Measurements from ENCODE around the gene FKBP7. TPM values are rescaled to one million over a fixed set of nuclear protein-coding genes. Genes with fewer than 3 reads are reported as not detected.

Gene FKBP7
- total and polyA plus RNA-seq, 2 of the 8 experiments (the other 6 are each of a cell fraction or from before 2014, with no cell fraction given) = 3.6 to 7.0 TPM

DNA sequence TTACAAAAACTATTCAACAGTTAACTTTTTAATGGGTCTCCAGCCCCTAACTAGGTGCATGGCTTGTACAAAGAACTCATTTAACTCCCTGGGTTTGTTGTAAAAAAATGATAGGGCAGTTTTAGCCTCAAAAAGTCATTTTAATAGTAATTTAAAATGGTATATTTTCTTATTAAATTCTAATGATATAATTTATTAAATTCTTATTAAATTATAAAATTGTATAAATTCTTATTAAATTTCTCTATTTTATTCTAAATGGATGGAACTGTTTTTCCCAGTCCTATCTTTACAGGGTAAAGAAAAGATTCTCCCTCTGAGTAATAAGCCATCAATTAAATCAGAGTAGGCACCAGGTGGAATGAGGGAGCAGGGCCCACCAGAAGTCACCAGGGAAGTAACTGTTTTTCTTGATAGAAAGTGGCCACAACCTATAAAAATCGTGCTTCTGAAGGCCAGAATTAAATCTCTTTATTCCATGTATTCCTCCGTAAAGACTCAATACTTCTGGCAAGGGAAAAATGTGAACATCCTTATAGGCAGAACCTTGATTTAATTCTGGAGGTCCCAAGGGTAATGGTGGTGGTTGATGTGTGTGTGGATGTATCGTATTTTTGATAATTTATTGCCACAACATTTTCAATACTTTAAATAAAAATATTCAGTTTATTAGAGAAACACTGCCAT, 814 bp downstream of the FKBP7 start (continued):
- TF ChIP-seq, protein P1, sequence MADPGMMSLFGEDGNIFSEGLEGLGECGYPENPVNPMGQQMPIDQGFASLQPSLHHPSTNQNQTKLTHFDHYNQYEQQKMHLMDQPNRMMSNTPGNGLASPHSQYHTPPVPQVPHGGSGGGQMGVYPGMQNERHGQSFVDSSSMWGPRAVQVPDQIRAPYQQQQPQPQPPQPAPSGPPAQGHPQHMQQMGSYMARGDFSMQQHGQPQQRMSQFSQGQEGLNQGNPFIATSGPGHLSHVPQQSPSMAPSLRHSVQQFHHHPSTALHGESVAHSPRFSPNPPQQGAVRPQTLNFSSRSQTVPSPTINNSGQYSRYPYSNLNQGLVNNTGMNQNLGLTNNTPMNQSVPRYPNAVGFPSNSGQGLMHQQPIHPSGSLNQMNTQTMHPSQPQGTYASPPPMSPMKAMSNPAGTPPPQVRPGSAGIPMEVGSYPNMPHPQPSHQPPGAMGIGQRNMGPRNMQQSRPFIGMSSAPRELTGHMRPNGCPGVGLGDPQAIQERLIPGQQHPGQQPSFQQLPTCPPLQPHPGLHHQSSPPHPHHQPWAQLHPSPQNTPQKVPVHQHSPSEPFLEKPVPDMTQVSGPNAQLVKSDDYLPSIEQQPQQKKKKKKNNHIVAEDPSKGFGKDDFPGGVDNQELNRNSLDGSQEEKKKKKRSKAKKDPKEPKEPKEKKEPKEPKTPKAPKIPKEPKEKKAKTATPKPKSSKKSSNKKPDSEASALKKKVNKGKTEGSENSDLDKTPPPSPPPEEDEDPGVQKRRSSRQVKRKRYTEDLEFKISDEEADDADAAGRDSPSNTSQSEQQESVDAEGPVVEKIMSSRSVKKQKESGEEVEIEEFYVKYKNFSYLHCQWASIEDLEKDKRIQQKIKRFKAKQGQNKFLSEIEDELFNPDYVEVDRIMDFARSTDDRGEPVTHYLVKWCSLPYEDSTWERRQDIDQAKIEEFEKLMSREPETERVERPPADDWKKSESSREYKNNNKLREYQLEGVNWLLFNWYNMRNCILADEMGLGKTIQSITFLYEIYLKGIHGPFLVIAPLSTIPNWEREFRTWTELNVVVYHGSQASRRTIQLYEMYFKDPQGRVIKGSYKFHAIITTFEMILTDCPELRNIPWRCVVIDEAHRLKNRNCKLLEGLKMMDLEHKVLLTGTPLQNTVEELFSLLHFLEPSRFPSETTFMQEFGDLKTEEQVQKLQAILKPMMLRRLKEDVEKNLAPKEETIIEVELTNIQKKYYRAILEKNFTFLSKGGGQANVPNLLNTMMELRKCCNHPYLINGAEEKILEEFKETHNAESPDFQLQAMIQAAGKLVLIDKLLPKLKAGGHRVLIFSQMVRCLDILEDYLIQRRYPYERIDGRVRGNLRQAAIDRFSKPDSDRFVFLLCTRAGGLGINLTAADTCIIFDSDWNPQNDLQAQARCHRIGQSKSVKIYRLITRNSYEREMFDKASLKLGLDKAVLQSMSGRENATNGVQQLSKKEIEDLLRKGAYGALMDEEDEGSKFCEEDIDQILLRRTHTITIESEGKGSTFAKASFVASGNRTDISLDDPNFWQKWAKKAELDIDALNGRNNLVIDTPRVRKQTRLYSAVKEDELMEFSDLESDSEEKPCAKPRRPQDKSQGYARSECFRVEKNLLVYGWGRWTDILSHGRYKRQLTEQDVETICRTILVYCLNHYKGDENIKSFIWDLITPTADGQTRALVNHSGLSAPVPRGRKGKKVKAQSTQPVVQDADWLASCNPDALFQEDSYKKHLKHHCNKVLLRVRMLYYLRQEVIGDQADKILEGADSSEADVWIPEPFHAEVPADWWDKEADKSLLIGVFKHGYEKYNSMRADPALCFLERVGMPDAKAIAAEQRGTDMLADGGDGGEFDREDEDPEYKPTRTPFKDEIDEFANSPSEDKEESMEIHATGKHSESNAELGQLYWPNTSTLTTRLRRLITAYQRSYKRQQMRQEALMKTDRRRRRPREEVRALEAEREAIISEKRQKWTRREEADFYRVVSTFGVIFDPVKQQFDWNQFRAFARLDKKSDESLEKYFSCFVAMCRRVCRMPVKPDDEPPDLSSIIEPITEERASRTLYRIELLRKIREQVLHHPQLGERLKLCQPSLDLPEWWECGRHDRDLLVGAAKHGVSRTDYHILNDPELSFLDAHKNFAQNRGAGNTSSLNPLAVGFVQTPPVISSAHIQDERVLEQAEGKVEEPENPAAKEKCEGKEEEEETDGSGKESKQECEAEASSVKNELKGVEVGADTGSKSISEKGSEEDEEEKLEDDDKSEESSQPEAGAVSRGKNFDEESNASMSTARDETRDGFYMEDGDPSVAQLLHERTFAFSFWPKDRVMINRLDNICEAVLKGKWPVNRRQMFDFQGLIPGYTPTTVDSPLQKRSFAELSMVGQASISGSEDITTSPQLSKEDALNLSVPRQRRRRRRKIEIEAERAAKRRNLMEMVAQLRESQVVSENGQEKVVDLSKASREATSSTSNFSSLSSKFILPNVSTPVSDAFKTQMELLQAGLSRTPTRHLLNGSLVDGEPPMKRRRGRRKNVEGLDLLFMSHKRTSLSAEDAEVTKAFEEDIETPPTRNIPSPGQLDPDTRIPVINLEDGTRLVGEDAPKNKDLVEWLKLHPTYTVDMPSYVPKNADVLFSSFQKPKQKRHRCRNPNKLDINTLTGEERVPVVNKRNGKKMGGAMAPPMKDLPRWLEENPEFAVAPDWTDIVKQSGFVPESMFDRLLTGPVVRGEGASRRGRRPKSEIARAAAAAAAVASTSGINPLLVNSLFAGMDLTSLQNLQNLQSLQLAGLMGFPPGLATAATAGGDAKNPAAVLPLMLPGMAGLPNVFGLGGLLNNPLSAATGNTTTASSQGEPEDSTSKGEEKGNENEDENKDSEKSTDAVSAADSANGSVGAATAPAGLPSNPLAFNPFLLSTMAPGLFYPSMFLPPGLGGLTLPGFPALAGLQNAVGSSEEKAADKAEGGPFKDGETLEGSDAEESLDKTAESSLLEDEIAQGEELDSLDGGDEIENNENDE (IDR thresholded peaks at IDR 0.05; ENCODE audit: insufficient replicate concordance, low read length) = no peak
- TF ChIP-seq CHD2 (IDR thresholded peaks at IDR 0.05; ENCODE audit: low read length) = no peak
- TF ChIP-seq BCL11A (IDR thresholded peaks at IDR 0.05; ENCODE audit: low read depth in 2 of 2, low read length in 2 of 2) = no peak
- TF ChIP-seq ZNF274 (IDR thresholded peaks at IDR 0.05; ENCODE audit: borderline replicate concordance, extremely low read depth, low read length) = no peak
- no peak for TF ChIP-seq CREB1 (IDR thresholded peaks at IDR 0.05)

Measured in H1 (cell line).